H9 (cell line): ENCODE results near the gene BLOC1S1. TPM values are rescaled to one million over a fixed set of nuclear protein-coding genes. Genes with fewer than 3 reads are reported as not detected.
A peak's percentile ranks its signal among the peaks of the same experiment; 100 is the strongest.

Experiments
- DNase-seq: peaks from one replicate; pipeline ENCODE4 v3.0.0-alpha.2; 2017
- H2AFZ ChIP-seq: one replicate; pipeline ENCODE4 v1.6.1; 2013; ENCODE audit warnings: mild to moderate bottlenecking, low read length, control low read depth, moderate library complexity
- H2AK5ac ChIP-seq: 2 replicates; pipeline ENCODE4 v1.6.1; 2013; ENCODE audit warnings: low read length, control low read depth, mixed read lengths; ENCODE audit not compliant: insufficient read length
- H2BK120ac ChIP-seq: one replicate; pipeline ENCODE4 v1.6.1; 2013; ENCODE audit warnings: low read depth, mild to moderate bottlenecking, low read length, control low read depth, inconsistent platforms; ENCODE audit not compliant: poor library complexity, severe bottlenecking
- H2BK12ac ChIP-seq: 2 replicates; pipeline ENCODE4 v1.6.1; 2013; ENCODE audit warnings: low read length, control low read depth, mixed read lengths, low read depth; ENCODE audit not compliant: insufficient read length
- H2BK15ac ChIP-seq: 2 replicates; pipeline ENCODE4 v1.6.1; 2013; ENCODE audit warnings: low read depth, low read length, control low read depth
- H2BK20ac ChIP-seq: one replicate; pipeline ENCODE4 v1.6.1; 2013; ENCODE audit warnings: low read depth, mild to moderate bottlenecking, low read length, control low read depth, inconsistent platforms; ENCODE audit not compliant: poor library complexity, severe bottlenecking
- H2BK5ac ChIP-seq: 2 replicates; pipeline ENCODE4 v1.6.1; 2013; ENCODE audit warnings: low read length, control low read depth, mixed read lengths; ENCODE audit not compliant: insufficient read length
- H3K14ac ChIP-seq: 2 replicates; pipeline ENCODE4 v1.6.1; 2013; ENCODE audit warnings: low read length, control low read depth; ENCODE audit not compliant: insufficient read depth
- H3K18ac ChIP-seq: 2 replicates; pipeline ENCODE4 v1.6.1; 2013; ENCODE audit warnings: low read depth, mild to moderate bottlenecking, mixed read lengths, low read length, control low read depth; ENCODE audit not compliant: insufficient read length
- H3K23ac ChIP-seq: 2 replicates; pipeline ENCODE4 v1.6.1; 2013; ENCODE audit warnings: low read length, control low read depth, mixed read lengths, low read depth; ENCODE audit not compliant: insufficient read length
- H3K23me2 ChIP-seq: 2 replicates; pipeline ENCODE4 v1.6.1; 2013; ENCODE audit warnings: low read depth, mild to moderate bottlenecking, mixed read lengths, low read length, control low read depth; ENCODE audit not compliant: insufficient read length, poor library complexity, severe bottlenecking
- H3K27ac ChIP-seq: 2 replicates; pipeline ENCODE4 v1.5.1; 2013; ENCODE audit warnings: low read length, control low read depth, mixed read lengths, low read depth; ENCODE audit not compliant: insufficient read length
- H3K27me3 ChIP-seq: 2 replicates; pipeline ENCODE4 v1.6.1; 2013; ENCODE audit warnings: low read length, control low read depth, inconsistent platforms; ENCODE audit not compliant: insufficient read depth
- H3K4ac ChIP-seq: 2 replicates; pipeline ENCODE4 v1.6.1; 2013; ENCODE audit warnings: low read depth, mild to moderate bottlenecking, control low read depth, inconsistent platforms, low read length, moderate library complexity
- H3K4me1 ChIP-seq: 2 replicates; pipeline ENCODE4 v1.6.1; 2013; ENCODE audit warnings: low read length, control low read depth, inconsistent platforms; ENCODE audit not compliant: insufficient read depth
- H3K4me2 ChIP-seq: 2 replicates; pipeline ENCODE4 v1.6.1; 2013; ENCODE audit warnings: low read length, control low read depth, mixed read lengths; ENCODE audit not compliant: insufficient read length, insufficient read depth
- H3K56ac ChIP-seq: 2 replicates; pipeline ENCODE4 v1.6.1; 2013; ENCODE audit warnings: low read depth, mild to moderate bottlenecking, mixed read lengths, low read length, control low read depth; ENCODE audit not compliant: insufficient read length
- H3K79me1 ChIP-seq: 2 replicates; pipeline ENCODE4 v1.6.1; 2013; ENCODE audit warnings: low read depth, mild to moderate bottlenecking, moderate library complexity, low read length, control low read depth, inconsistent platforms; ENCODE audit not compliant: insufficient read depth, poor library complexity, severe bottlenecking
- H3K79me2 ChIP-seq: 2 replicates; pipeline ENCODE4 v1.6.1; 2013; ENCODE audit warnings: low read length, control low read depth, inconsistent platforms; ENCODE audit not compliant: insufficient read depth
- H3K9ac ChIP-seq: 2 replicates; pipeline ENCODE4 v1.6.1; 2013; ENCODE audit warnings: low read length, control low read depth, mixed read lengths; ENCODE audit not compliant: insufficient read length; ENCODE audit errors: extremely low read depth
- H3K9me3 ChIP-seq: one replicate; pipeline ENCODE4 v1.6.1; 2013; ENCODE audit warnings: low read depth, low read length, inconsistent platforms; ENCODE audit not compliant: control insufficient read depth
- H3T11ph ChIP-seq: one replicate; pipeline ENCODE4 v1.6.1; 2013; ENCODE audit warnings: mild to moderate bottlenecking, low read length, control low read depth, inconsistent platforms
- H4K20me1 ChIP-seq: one replicate; pipeline ENCODE4 v1.6.1; 2013; ENCODE audit not compliant: control insufficient read depth, insufficient read length, insufficient read depth
- H4K5ac ChIP-seq: 2 replicates; pipeline ENCODE4 v1.6.1; 2013; ENCODE audit warnings: low read depth, mild to moderate bottlenecking, mixed read lengths, low read length, control low read depth; ENCODE audit not compliant: insufficient read length
- H4K8ac ChIP-seq: replicated peaks from 2 replicates; pipeline ENCODE4 v1.6.1; 2013; ENCODE audit warnings: low read length, control low read depth, mixed read lengths, low read depth; ENCODE audit not compliant: insufficient read length
- H4K91ac ChIP-seq: 2 replicates; pipeline ENCODE4 v1.6.1; 2013; ENCODE audit warnings: low read depth, mild to moderate bottlenecking, moderate library complexity, mixed read lengths, low read length, control low read depth; ENCODE audit not compliant: insufficient read length
- H3K27ac Mint-ChIP-seq, 3 experiments: 2 replicates in 2 of 3; 3 replicates in 1 of 3; pipeline ENCODE4 v1.8.0; 2020 to 2021; ENCODE audit warnings: mixed read lengths in 3 of 3, mild to moderate bottlenecking in 1 of 3, moderate library complexity in 1 of 3
- H3K27me3 Mint-ChIP-seq: 2 replicates; pipeline ENCODE4 v1.8.0; 2021; ENCODE audit warnings: low read depth, mild to moderate bottlenecking, moderate library complexity, mixed read lengths
- H3K36me3 Mint-ChIP-seq, 3 experiments: 2 replicates in 2 of 3; 3 replicates in 1 of 3; pipeline ENCODE4 v1.8.0; 2020 to 2021; ENCODE audit warnings: low read depth in 3 of 3, mixed read lengths in 3 of 3; ENCODE audit not compliant: insufficient read depth in 1 of 3
- H3K4me1 Mint-ChIP-seq, 2 experiments: 2 replicates each; pipeline ENCODE4 v1.8.0; 2020; ENCODE audit warnings: mixed read lengths in 2 of 2
- H3K4me3 Mint-ChIP-seq, 2 experiments: 2 replicates in 1 of 2; 3 replicates in 1 of 2; pipeline ENCODE4 v1.8.0; 2020 to 2021; ENCODE audit warnings: mild to moderate bottlenecking in 2 of 2, mixed read lengths in 2 of 2, moderate library complexity in 1 of 2
- H3K9me3 Mint-ChIP-seq, 2 experiments: 2 replicates in 1 of 2; 3 replicates in 1 of 2; pipeline ENCODE4 v1.8.0; 2020; ENCODE audit warnings: mild to moderate bottlenecking in 2 of 2, mixed read lengths in 2 of 2, moderate library complexity in 1 of 2
- WGBS: extraction: QIAGEN DNeasy Blood & Tissue Kit; methylation state at CpG from one replicate; pipeline ENCODE4 v1.1.7; 2013; ENCODE audit warnings: missing lambda C conversion rate, low lambda C conversion rate, mixed read lengths; ENCODE audit not compliant: insufficient read length; ENCODE audit errors: extremely low coverage; 5-methylcytosine and 5-hydroxymethylcytosine counted together
- total RNA-seq: library from RNA; stranded (reverse); gene quantifications from 2 replicates; pipeline ENCODE4 v1.2.1, GENCODE V29; 2021
- TF ChIP-seq, protein P1 (sequence below): fragments of 200-600 bp; sonication (generic); conservative IDR thresholded peaks from 3 replicates; pipeline ENCODE4 v1.8.0; 2021; ENCODE audit warnings: antibody characterized with exemption, mild to moderate bottlenecking

The BLOC1S1 gene
- total RNA-seq, 1 experiment from 2014 or later = 108 TPM

GRCh38 chr12:55717011-55718007 is 1.5 kb downstream of the BLOC1S1 start:
- H3K9me3 ChIP-seq = no peaks in the 10 kb centered on the region
- H3K23ac ChIP-seq = no peak overlapping the region
- no peak for DNase-seq
- Mint-ChIP-seq H3K9me3 (peaks cover 0 to 3% of the 10 kb centered on the region in 2 experiments; a peak in 3 of 5 replicates), H3K4me1 (peaks cover 38 to 41% of the 10 kb centered on the region in 2 experiments), H3K36me3 (peaks cover 0 to 8% (median 0%) of the 10 kb centered on the region in 3 experiments; a peak in 3 of 7 replicates), H3K27me3 (peaks cover 12% of the 10 kb centered on the region), H3K4me3 (peak overlapping the region; percentile 90 to 91), H3K27ac (peak overlapping the region; percentile 46 to 99 (median 96); a peak in 6 of 7 replicates)
- H3K27ac ChIP-seq = no peak overlapping the region
- peak overlapping the region; percentile 71 for H3K4me2 ChIP-seq
- no peak overlapping the region for H4K5ac ChIP-seq
- H4K20me1 ChIP-seq = no peaks in the 10 kb centered on the region
- no peak overlapping the region for H2AK5ac ChIP-seq
- H2AFZ ChIP-seq = no peak overlapping the region
- no CpG with 5 or more reads among the region's 8 CpGs for WGBS
- H3T11ph ChIP-seq = no peak overlapping the region
- no peak overlapping the region for H2BK15ac ChIP-seq
- no peak overlapping the region for H2BK20ac ChIP-seq
- peaks cover 9% of the 10 kb centered on the region for H3K23me2 ChIP-seq
- H3K79me1 ChIP-seq = no peaks in the 10 kb centered on the region
- no peak overlapping the region for H2BK120ac ChIP-seq
- peaks cover 13% of the 10 kb centered on the region; the same call in 1 of the 2 replicates for H3K4me1 ChIP-seq
- H4K91ac ChIP-seq = no peak overlapping the region
- no peak overlapping the region for H2BK12ac ChIP-seq
- no peak overlapping the region for H3K4ac ChIP-seq
- no peak overlapping the region for H3K14ac ChIP-seq
- peak overlapping the region; percentile 61 for H3K9ac ChIP-seq
- H2BK5ac ChIP-seq = no peak overlapping the region
- no peak overlapping the region for H4K8ac ChIP-seq
- TF ChIP-seq, protein P1, sequence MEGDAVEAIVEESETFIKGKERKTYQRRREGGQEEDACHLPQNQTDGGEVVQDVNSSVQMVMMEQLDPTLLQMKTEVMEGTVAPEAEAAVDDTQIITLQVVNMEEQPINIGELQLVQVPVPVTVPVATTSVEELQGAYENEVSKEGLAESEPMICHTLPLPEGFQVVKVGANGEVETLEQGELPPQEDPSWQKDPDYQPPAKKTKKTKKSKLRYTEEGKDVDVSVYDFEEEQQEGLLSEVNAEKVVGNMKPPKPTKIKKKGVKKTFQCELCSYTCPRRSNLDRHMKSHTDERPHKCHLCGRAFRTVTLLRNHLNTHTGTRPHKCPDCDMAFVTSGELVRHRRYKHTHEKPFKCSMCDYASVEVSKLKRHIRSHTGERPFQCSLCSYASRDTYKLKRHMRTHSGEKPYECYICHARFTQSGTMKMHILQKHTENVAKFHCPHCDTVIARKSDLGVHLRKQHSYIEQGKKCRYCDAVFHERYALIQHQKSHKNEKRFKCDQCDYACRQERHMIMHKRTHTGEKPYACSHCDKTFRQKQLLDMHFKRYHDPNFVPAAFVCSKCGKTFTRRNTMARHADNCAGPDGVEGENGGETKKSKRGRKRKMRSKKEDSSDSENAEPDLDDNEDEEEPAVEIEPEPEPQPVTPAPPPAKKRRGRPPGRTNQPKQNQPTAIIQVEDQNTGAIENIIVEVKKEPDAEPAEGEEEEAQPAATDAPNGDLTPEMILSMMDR = no peak
- no peaks in the 10 kb centered on the region; the same call in 1 of the 2 replicates for H3K27me3 ChIP-seq
- H3K18ac ChIP-seq = no peak overlapping the region
- H3K56ac ChIP-seq = no peak overlapping the region
- H3K79me2 ChIP-seq = no peaks in the 10 kb centered on the region
